Measurements from ENCODE around the gene DAP.

Gene DAP

DNA sequence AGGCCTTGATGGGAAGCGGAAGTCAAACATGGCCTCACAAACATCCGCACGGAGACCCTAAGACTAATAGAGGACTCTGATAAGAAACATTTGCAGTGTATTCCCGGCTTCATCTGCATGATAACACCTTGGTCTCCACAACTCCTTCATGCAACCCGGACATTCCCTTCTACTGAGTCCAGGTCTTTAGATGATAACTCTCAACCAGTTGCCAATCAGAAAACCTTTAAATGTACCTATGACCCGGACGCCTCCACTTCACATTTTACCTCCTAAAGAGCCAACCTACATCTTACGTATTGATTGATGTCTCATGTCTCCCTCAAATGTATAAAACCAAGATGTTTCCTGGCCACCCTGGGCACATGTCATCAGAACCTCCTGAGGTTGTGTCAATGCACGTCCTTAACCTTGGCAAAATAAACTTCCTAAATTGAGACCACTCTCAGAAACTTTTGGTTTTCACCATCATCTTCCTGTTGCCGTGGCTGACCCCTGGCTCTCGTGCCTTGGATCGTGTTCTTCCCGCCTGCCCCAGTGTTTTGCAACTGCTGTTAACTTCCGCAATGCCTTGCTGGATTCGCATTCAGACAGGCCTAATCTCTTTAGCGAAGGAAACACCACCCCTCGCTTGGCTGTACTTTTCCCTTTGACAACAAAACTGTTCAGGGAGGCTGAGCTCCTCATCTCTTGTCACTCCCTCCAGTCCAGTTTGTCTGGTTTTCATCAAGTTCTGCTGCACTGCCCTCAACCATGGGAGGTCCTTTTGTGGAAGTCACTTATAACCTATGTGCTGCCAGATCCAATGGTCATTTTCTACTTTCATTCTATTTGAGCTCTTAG is 1.1 kb upstream of the DAP start:
- Histone ChIP-seq H3K27ac (peak overlapping the region; percentile 98), H3K4me3 (peak overlapping the region; percentile 96)
- peak; percentile 74 for DNase-seq (ENCODE audit: low spot score)
- TF ChIP-seq, protein P1, sequence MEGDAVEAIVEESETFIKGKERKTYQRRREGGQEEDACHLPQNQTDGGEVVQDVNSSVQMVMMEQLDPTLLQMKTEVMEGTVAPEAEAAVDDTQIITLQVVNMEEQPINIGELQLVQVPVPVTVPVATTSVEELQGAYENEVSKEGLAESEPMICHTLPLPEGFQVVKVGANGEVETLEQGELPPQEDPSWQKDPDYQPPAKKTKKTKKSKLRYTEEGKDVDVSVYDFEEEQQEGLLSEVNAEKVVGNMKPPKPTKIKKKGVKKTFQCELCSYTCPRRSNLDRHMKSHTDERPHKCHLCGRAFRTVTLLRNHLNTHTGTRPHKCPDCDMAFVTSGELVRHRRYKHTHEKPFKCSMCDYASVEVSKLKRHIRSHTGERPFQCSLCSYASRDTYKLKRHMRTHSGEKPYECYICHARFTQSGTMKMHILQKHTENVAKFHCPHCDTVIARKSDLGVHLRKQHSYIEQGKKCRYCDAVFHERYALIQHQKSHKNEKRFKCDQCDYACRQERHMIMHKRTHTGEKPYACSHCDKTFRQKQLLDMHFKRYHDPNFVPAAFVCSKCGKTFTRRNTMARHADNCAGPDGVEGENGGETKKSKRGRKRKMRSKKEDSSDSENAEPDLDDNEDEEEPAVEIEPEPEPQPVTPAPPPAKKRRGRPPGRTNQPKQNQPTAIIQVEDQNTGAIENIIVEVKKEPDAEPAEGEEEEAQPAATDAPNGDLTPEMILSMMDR (IDR thresholded peaks at IDR 0.05) = no peak

DNA sequence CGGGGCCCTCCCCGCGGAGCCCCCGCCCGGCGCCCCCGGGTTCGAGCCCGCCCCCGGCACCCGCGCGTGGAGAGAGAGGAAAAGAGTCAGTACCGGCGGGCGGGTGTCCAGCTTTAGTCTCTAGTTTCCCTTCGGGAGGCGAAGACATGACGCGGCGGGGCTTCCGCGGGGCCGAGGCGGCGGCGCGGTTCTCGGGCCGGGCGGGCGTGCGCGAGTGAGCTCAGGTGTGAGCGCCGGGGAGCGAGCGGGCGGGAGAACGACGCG is 181 bp downstream of the DAP start:
- no peak for DNase-seq (ENCODE audit: low spot score)
- peak overlapping the region; percentile 98 for H3K27ac ChIP-seq

DNA sequence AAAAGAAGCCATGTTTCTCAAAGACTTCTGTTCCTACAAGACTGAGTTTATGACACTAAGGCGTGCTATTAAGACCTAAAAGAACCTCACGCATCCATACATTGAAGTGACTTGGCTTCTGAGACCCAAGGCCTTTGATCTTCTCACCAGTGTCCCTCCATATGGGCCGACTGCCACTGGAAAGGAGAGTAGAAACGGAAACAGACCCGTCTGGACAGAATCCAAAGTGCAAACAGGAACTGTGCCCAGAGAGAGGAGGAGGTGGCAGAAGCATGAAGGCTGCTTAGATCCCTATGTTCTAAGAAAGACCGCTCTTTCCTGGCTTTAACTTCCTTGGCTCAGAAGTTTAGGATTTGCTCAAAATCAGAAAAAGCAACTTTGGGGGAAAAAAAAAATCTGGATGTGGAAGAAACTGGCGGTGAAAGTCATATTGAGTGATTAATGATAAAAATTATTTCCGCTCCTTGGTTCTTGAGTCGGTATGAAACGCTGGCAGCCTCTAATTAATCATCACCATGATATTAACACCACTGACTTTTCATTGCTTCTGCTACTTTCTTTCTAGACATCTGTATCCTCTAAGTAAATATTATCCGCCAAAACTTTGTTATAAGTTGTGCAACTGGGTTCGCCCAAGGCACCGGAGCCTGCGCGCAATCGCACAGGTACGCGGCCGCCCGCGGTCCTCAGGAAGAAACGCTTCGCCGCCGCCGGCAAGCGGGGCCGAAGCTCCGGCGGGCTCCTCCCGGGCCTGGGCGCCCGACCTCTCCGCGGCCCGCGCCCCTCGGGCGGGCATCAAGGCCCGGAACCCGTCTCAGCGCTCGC is 726 bp downstream of the DAP start:
- TF ChIP-seq, protein P1 (IDR thresholded peaks at IDR 0.05) = no peak
- DNase-seq (ENCODE audit: low spot score) = peak; percentile 72
- peak overlapping the region; percentile 96 for H3K4me3 ChIP-seq
- H3K27ac ChIP-seq = peak overlapping the region; percentile 98

More for the DNA sequence above, 181 bp downstream of the DAP start:
- TF ChIP-seq, protein P1 (IDR thresholded peaks at IDR 0.05) = no peak
- peak overlapping the region; percentile 96 for H3K4me3 ChIP-seq

DNA sequence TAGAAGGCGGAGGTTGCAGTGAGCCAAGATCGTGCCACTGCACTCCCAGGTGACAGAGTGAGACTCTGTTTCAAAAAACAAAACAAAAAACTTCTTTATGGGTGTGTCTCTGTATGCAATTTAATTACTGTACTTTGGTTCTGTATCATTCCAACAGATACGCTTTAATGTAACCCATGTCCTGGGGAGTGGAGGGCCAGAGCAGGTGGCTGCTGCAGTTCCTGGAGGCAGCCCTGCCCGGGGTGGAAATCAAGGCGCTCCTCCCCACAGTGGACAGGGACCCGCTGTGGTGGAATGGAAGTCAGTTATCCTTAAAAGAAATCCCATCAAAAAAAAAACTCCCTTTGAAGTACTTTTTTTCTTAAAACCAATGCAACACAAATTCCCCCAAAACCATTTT is 1.9 kb downstream of the DAP start:
- no peak overlapping the region for H3K27ac ChIP-seq

DNA sequence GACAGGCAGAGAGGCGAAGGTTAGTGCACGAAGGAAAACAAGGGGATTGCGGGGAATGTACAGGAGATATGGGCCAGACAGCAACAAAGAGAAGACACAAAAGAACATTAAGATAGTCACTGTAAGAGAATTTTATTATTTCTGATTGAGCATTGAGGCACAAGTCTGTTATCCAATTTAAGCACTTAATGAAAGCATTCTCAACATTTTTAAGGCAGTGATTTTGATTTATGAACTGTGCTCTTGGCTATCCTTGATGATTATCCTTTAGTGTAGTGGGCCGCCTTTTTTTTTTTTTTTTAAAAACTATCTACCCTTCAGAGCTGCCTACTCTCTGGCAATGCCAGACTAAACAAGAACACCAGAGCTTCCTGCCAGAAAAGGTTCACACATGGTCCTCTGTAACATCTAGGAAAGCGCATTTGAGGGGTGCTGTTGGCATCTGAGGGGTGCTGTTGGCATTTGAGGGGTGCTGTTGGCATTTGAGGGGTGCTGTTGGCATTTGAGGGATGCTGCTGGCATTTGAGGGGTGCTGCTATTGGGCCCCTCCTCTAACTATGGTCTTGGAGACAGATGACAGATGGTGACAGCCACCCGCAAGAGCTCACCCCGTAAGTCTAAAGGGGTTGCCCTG is 3.0 kb downstream of the DAP start:
- DNase-seq (ENCODE audit: low spot score) = no peak
- H3K27ac ChIP-seq = peak overlapping the region in 1 of 2 donors; percentile 35
- TF ChIP-seq, protein P1 (IDR thresholded peaks at IDR 0.05) = no peak
- no peak overlapping the region for H3K4me3 ChIP-seq

More for the DNA sequence above, 1.9 kb downstream of the DAP start:
- H3K4me3 ChIP-seq = no peak overlapping the region
- TF ChIP-seq, protein P1 (IDR thresholded peaks at IDR 0.05) = no peak
- peak; percentile 26 for DNase-seq (ENCODE audit: low spot score)

DNA sequence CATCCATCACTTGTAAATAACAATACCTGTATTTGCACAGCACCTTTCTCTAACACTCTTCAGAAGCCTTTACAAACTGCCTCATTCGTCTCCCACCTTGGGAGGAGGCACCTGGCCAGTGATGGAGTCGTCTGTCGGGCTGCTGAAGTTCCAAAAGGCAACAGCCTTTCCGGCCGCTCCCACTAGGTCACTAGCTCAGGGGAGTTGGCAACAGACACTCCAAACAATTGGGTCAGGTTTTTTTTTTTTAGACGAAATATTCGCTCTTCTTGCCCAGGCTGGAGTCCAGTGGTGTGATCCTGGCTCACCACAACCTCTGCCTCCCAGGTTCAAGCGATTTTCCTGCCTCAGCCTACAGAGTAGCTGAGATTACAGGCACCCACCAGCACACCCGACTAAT is 4.0 kb downstream of the DAP start:
- no peak for DNase-seq (ENCODE audit: low spot score)
- TF ChIP-seq, protein P1 (IDR thresholded peaks at IDR 0.05) = no peak
- Histone ChIP-seq H3K27ac (peak overlapping the region in 1 of 2 donors; percentile 8), H3K4me3 (peak overlapping the region; percentile 3)

Data from coronary artery (tissue), 2 donors.